H1 (cell line): Measurements from ENCODE around the gene GALNT18.

Source experiments
- CTCF ChIP-seq, 3 experiments: IDR thresholded peaks; 1 replicate in 2 of 3; 2 replicates in 1 of 3; pipeline versions ENCODE4 v1.5.1 to v1.6.1; 2011; ENCODE audit warnings: low read length in 3 of 3, mild to moderate bottlenecking in 3 of 3, inconsistent platforms in 2 of 3, low read depth in 1 of 3, moderate library complexity in 1 of 3; ENCODE audit not compliant: insufficient read depth in 1 of 3; ENCODE audit errors: control extremely low read depth in 1 of 3
- POLR2A ChIP-seq, 2 experiments: IDR thresholded peaks; 1 replicate in 1 of 2; 2 replicates in 1 of 2; pipeline ENCODE4 v1.6.1; 2011; ENCODE audit warnings: low read depth in 2 of 2, low read length in 2 of 2, mild to moderate bottlenecking in 2 of 2; ENCODE audit errors: control extremely low read depth in 1 of 2
- RAD21 ChIP-seq, 2 experiments: IDR thresholded peaks in 1 of 2; conservative IDR thresholded peaks in 1 of 2; 2 replicates each; pipeline ENCODE4 v1.6.1; 2011; ENCODE audit warnings: low read depth in 2 of 2, low read length in 2 of 2, improper control_type of control experiment in 1 of 2, inconsistent platforms in 1 of 2, mild to moderate bottlenecking in 1 of 2, moderate library complexity in 1 of 2
- TF ChIP-seq, protein P1 (sequence below): IDR thresholded peaks from 2 replicates; pipeline ENCODE4 v1.6.1; 2012; ENCODE audit warnings: inconsistent platforms

DNA sequence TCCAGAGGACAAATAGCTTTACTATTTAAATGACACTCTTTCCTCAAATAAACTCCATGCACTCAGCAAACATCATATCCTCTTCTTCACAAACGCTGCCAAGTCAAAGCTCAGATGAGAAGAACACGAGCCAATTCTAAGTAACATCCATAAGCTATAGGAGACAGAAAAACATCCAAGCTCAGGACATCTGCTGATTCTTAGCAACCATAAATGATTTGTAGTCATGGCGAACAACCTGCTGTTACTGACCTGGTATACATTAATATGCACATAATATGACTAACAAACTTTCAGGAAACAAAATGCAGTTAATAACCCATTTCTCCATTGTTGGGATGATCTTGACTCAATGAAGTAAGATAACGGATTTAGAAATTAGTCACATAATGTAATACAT lies 6.7 kb downstream of the GALNT18 start:
- TF ChIP-seq POLR2A (IDR thresholded peaks at IDR 0.05; ENCODE audit: control extremely low read depth in 1 of 2, low read depth in 2 of 2, low read length in 2 of 2) (no peak), RAD21 (IDR thresholded peaks at IDR 0.05 in 1 of 2, conservative IDR thresholded peaks at IDR 0.05 in 1 of 2; ENCODE audit: low read depth in 2 of 2, low read length in 2 of 2) (no peak), CTCF (IDR thresholded peaks at IDR 0.05; ENCODE audit: control extremely low read depth in 1 of 3, insufficient read depth in 1 of 3, low read depth in 1 of 3, low read length in 3 of 3) (no peak)
- TF ChIP-seq, protein P1, sequence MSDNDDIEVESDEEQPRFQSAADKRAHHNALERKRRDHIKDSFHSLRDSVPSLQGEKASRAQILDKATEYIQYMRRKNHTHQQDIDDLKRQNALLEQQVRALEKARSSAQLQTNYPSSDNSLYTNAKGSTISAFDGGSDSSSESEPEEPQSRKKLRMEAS = no peak
